Stimulated activated naive CD8-positive, alpha-beta T cell treated with anti-CD3 and anti-CD28 coated beads, Interleukin-15, amount 100 ng/mL, for 72 hours (primary cell): Measurements from ENCODE around the gene SORBS1.

ENCODE experiments used
- ATAC-seq: fragments of 150-1000 bp; cut with Tn5 transposase; 2 replicates; pipeline ENCODE4 v1.10.0; 2021; ENCODE audit warnings: mild to moderate bottlenecking, moderate library complexity
- DNase-seq, 2 donors: peaks; one replicate each; pipeline ENCODE4 v3.0.0; 2021 to 2022
- H3K27ac Mint-ChIP-seq, 2 donors: one replicate each; pipeline ENCODE4 v1.8.0; 2022; ENCODE audit warnings: mild to moderate bottlenecking in 2 of 2, mixed read lengths in 2 of 2, moderate library complexity in 2 of 2
- H3K27me3 Mint-ChIP-seq: one replicate; pipeline ENCODE4 v1.8.0; 2022; ENCODE audit warnings: mixed read lengths
- H3K4me1 Mint-ChIP-seq: one replicate; pipeline ENCODE4 v1.8.0; 2022; ENCODE audit warnings: mild to moderate bottlenecking, mixed read lengths
- H3K4me3 Mint-ChIP-seq, 2 donors: one replicate each; pipeline ENCODE4 v1.8.0; 2022; ENCODE audit warnings: mild to moderate bottlenecking in 2 of 2, mixed read lengths in 2 of 2, moderate library complexity in 1 of 2
- H3K9me3 Mint-ChIP-seq, 2 donors: one replicate each; pipeline ENCODE4 v1.8.0; 2022; ENCODE audit warnings: mixed read lengths in 2 of 2

SORBS1 gene

DNA sequence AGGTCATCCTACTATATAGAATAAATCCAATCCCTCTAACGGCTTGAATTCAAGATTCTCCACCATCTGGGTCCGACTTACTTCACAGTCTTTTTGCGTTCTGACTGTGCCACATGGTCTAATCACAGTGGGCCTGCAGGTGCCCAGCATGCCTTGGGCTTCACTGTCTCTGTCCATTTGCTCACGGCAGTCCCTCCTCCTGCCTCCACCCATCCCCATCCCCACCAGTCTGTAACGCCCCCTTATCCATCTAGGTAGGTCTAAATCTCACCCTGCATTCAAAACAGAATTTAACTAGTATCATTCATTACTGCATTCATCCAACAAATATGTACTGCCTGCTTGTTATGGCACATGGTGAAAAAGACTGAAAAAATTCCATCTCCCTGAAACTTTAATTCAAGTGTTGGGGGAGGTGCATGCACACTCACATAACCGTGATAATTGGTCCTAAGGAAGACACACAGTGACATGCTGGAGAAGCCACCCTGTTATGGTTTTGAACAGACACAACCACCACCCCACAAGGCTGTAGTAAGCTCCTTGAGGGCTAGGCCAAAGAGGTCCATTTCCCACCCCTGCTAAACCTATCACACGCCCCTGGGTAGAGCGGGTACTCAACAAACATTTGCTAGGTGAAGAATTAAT, 24.2 kb downstream of the SORBS1 start:
- ATAC-seq (no peak), DNase-seq (no peak)
- no peaks in the 10 kb centered on the region for H3K4me1 Mint-ChIP-seq
- H3K27me3 Mint-ChIP-seq: peaks cover 6% of the 10 kb centered on the region
- H3K4me3 Mint-ChIP-seq: no peak overlapping the region
- H3K9me3 Mint-ChIP-seq: no peaks in the 10 kb centered on the region
- no peak overlapping the region for H3K27ac Mint-ChIP-seq

DNA sequence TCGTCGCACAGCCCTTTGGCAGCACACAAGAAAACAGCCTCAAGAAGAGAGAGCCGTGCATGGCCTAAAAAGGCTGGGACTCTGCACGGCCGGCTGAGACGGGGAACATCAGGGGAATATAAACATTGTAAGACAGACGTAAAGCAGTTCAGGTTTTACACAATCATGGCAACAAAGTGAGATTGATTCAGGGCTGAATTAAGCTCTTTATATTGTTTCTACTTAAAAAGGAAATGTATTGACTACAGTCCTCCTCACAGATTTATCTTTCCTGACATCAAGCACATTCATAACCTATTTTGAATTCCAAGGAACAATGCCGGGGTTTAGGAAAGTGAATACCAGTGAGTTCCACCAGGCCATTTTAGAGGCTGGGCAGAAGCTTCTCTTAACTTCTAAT, 25.2 kb downstream of the SORBS1 start:
- no peak overlapping the region for H3K27ac Mint-ChIP-seq
- no peaks in the 10 kb centered on the region for H3K9me3 Mint-ChIP-seq
- ATAC-seq: no peak
- H3K4me3 Mint-ChIP-seq: no peak overlapping the region
- no peaks in the 10 kb centered on the region for H3K4me1 Mint-ChIP-seq
- H3K27me3 Mint-ChIP-seq: peaks cover 11% of the 10 kb centered on the region
- no peak for DNase-seq

DNA sequence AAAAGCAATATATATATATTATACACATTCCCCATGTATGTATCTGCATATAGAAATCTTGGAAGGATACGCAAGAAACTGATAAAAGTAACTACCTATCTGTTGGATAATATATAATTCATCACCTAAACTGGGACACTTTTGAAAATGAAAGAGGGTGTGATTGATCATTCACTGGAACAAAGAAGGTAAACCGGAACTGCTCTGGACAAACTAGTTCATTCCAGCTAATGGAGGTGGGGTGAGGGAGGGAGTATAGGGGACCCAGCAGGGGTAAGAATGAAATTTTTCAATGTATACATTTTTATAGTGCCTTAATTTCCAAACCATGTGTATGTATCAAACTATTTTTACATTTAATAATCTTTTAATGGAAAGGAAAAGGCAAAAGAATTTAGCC, 25.6 kb downstream of the SORBS1 start:
- H3K27me3 Mint-ChIP-seq: peaks cover 15% of the 10 kb centered on the region
- no peaks in the 10 kb centered on the region for H3K4me1 Mint-ChIP-seq
- no peaks in the 10 kb centered on the region for H3K9me3 Mint-ChIP-seq
- no peak overlapping the region for H3K4me3 Mint-ChIP-seq
- ATAC-seq (no peak), DNase-seq (no peak)
- H3K27ac Mint-ChIP-seq: no peak overlapping the region

DNA sequence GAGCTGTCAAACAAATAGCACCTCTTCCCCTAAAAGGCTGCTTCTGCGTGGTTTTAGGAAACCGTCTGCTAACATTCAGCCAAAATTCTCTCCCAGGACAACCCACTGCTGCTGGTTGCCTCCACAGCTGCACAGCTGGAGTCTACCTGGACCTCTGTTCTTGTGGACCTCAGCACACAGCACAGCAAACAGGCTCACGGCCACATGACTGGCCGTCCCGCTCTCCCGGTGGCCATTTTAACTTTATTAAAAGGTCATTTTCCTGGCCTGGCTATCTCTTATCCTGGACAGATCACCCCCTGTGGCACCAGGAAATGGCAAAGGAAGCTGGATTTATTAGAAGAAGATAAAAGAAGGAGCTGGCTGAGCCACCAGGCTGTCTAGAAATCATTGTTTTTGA, 27.6 kb downstream of the SORBS1 start:
- H3K27me3 Mint-ChIP-seq: peaks cover 24% of the 10 kb centered on the region
- no peak for ATAC-seq
- no peak for DNase-seq
- no peaks in the 10 kb centered on the region for H3K9me3 Mint-ChIP-seq
- no peak overlapping the region for H3K27ac Mint-ChIP-seq
- H3K4me1 Mint-ChIP-seq: no peaks in the 10 kb centered on the region
- H3K4me3 Mint-ChIP-seq: no peak overlapping the region

DNA sequence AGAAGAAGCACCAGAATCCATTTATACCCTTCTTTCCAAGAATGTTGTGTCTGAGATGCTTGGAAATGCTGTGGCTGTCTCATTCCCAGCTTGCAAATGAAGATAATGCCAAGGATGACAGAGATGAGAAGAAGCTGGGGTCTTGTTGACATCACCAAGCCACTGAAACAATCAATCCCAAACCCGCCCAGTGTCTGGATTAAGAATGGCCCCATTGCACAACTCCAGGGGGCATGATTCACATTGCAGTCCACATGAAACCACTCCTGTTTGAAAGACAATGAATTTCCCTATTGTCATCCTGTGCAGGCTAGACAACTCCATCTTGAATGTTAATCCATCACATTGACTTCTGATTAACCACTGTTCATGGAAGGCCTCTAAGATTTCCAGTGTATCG, 28.6 kb downstream of the SORBS1 start:
- ATAC-seq (no peak), DNase-seq (no peak)
- no peak overlapping the region for H3K27ac Mint-ChIP-seq
- H3K9me3 Mint-ChIP-seq: no peaks in the 10 kb centered on the region
- peaks cover 24% of the 10 kb centered on the region for H3K27me3 Mint-ChIP-seq
- H3K4me3 Mint-ChIP-seq: no peak overlapping the region
- H3K4me1 Mint-ChIP-seq: no peaks in the 10 kb centered on the region

GRCh38 chr10:95531994-95532399, 29.2 kb downstream of the SORBS1 start:
- Mint-ChIP-seq H3K9me3 (no peaks in the 10 kb centered on the region), H3K27me3 (peaks cover 24% of the 10 kb centered on the region), H3K4me3 (no peak overlapping the region), H3K4me1 (no peaks in the 10 kb centered on the region), H3K27ac (no peak overlapping the region)
- ATAC-seq (no peak), DNase-seq (no peak)

- no peak for ATAC-seq
- no peak for DNase-seq
- Mint-ChIP-seq H3K4me1 (no peaks in the 10 kb centered on the region), H3K4me3 (no peak overlapping the region), H3K9me3 (no peaks in the 10 kb centered on the region), H3K27me3 (peaks cover 24% of the 10 kb centered on the region), H3K27ac (peak overlapping the region in 1 of 2 donors; percentile 27)
Observed at GRCh38 chr10:95531058-95531809, 29.9 kb downstream of the SORBS1 start.

GRCh38 chr10:95530561-95530960, 30.6 kb downstream of the SORBS1 start:
- H3K9me3 Mint-ChIP-seq: no peaks in the 10 kb centered on the region
- no peak for DNase-seq
- ATAC-seq: no peak
- peak overlapping the region; percentile 2 to 17 for H3K27ac Mint-ChIP-seq
- peaks cover 24% of the 10 kb centered on the region for H3K27me3 Mint-ChIP-seq
- no peaks in the 10 kb centered on the region for H3K4me1 Mint-ChIP-seq
- no peak overlapping the region for H3K4me3 Mint-ChIP-seq

- Mint-ChIP-seq H3K9me3 (no peaks in the 10 kb centered on the region), H3K4me1 (no peaks in the 10 kb centered on the region), H3K4me3 (no peak overlapping the region), H3K27ac (no peak overlapping the region), H3K27me3 (peaks cover 24% of the 10 kb centered on the region)
- ATAC-seq (no peak), DNase-seq (no peak)
Observed at GRCh38 chr10:95530029-95530428, 31.1 kb downstream of the SORBS1 start.

GRCh38 chr10:95526044-95526443, 35.1 kb downstream of the SORBS1 start:
- no peak for ATAC-seq
- no peak overlapping the region for H3K27ac Mint-ChIP-seq
- H3K27me3 Mint-ChIP-seq: peaks cover 13% of the 10 kb centered on the region
- H3K4me3 Mint-ChIP-seq: no peak overlapping the region
- H3K4me1 Mint-ChIP-seq: no peaks in the 10 kb centered on the region
- no peak for DNase-seq
- no peaks in the 10 kb centered on the region for H3K9me3 Mint-ChIP-seq

- Mint-ChIP-seq H3K4me1 (no peaks in the 10 kb centered on the region), H3K9me3 (no peaks in the 10 kb centered on the region), H3K27me3 (peaks cover 3% of the 10 kb centered on the region), H3K27ac (no peak overlapping the region), H3K4me3 (no peak overlapping the region)
- no peak for ATAC-seq
- DNase-seq: no peak
Observed at GRCh38 chr10:95525033-95525418, 36.1 kb downstream of the SORBS1 start.

- Mint-ChIP-seq H3K4me3 (no peak overlapping the region), H3K9me3 (no peaks in the 10 kb centered on the region), H3K4me1 (no peaks in the 10 kb centered on the region), H3K27ac (no peak overlapping the region), H3K27me3 (no peaks in the 10 kb centered on the region)
- ATAC-seq (no peak), DNase-seq (no peak)
Observed at GRCh38 chr10:95524358-95525032, 36.7 kb downstream of the SORBS1 start.

- H3K4me3 Mint-ChIP-seq: no peak overlapping the region
- no peaks in the 10 kb centered on the region for H3K9me3 Mint-ChIP-seq
Observed at GRCh38 chr10:95522117-95522516, 39.1 kb downstream of the SORBS1 start.

GRCh38 chr10:95520617-95521016, 40.6 kb downstream of the SORBS1 start:
- DNase-seq: no peak
- H3K27ac Mint-ChIP-seq: no peak overlapping the region
- no peaks in the 10 kb centered on the region for H3K27me3 Mint-ChIP-seq

More at GRCh38 chr10:95522117-95522516, 39.1 kb downstream of the SORBS1 start:
- ATAC-seq (no peak), DNase-seq (no peak)
- peak overlapping the region in 1 of 2 donors; percentile 44 for H3K27ac Mint-ChIP-seq
- H3K27me3 Mint-ChIP-seq: no peaks in the 10 kb centered on the region
- no peaks in the 10 kb centered on the region for H3K4me1 Mint-ChIP-seq

GRCh38 chr10:95518455-95519452, 42.4 kb downstream of the SORBS1 start:
- no peaks in the 10 kb centered on the region for H3K9me3 Mint-ChIP-seq
- no peak for DNase-seq
- ATAC-seq: no peak
- H3K27ac Mint-ChIP-seq: peak overlapping the region in 1 of 2 donors; percentile 70
- no peaks in the 10 kb centered on the region for H3K4me1 Mint-ChIP-seq
- no peaks in the 10 kb centered on the region for H3K27me3 Mint-ChIP-seq
- H3K4me3 Mint-ChIP-seq: no peak overlapping the region

More at GRCh38 chr10:95520617-95521016, 40.6 kb downstream of the SORBS1 start:
- H3K4me3 Mint-ChIP-seq: no peak overlapping the region
- no peaks in the 10 kb centered on the region for H3K9me3 Mint-ChIP-seq
- no peaks in the 10 kb centered on the region for H3K4me1 Mint-ChIP-seq
- no peak for ATAC-seq
